ENCODE data around the gene PLK3. TPM values are rescaled to one million over a fixed set of nuclear protein-coding genes. Genes with fewer than 3 reads are reported as not detected.

Gene PLK3
- total RNA-seq, 1 experiment from 2014 or later = 56.1 TPM

GRCh38 chr1:44849575-44850132 is 49.5 kb downstream of the PLK3 start:
- ATAC-seq (no peak), DNase-seq (ENCODE audit: low read depth, low spot score) (no peak)
- no peaks in the 10 kb centered on the region for H3K79me2 ChIP-seq (ENCODE audit: insufficient read depth, low read length)
- H4K20me1 ChIP-seq (ENCODE audit: insufficient read depth) = no peaks in the 10 kb centered on the region
- H3K27ac ChIP-seq (ENCODE audit: low read depth, low read length) = no peak overlapping the region
- H3K9me2 ChIP-seq (ENCODE audit: insufficient read depth) = no peaks in the 10 kb centered on the region
- no peaks in the 10 kb centered on the region for H3K4me1 ChIP-seq (ENCODE audit: control insufficient read depth in 1 of 2, insufficient read depth in 2 of 2, low read length in 2 of 2)
- H3K4me2 ChIP-seq (ENCODE audit: low read length) = no peak overlapping the region
- ChIA-PET RAD21 (ENCODE audit: low non-redundant PET in 1 of 2, low total read pairs in 2 of 2, uncharacterized antibody in 2 of 2, unreplicated experiment in 2 of 2) (interaction anchor here in 1 of 2 experiments (0.6 kb wide), 1 partner anchor 454 kb away, joined by 3 read pairs; no protein-coding TSS in a partner anchor), CTCF (no interaction called here), POLR2A (no interaction called here)
- no peaks in the 10 kb centered on the region for H3K36me3 ChIP-seq (ENCODE audit: control insufficient read depth in 1 of 2, insufficient read depth in 2 of 2, low read length in 2 of 2)
- TF ChIP-seq POLR2AphosphoS5 (IDR thresholded peaks at IDR 0.05; ENCODE audit: low read depth, low read length) = no peak
- TF ChIP-seq EGR1 (IDR thresholded peaks at IDR 0.05; ENCODE audit: low read depth) = no peak
- no peak for TF ChIP-seq ZFX (IDR thresholded peaks at IDR 0.05)
- TF ChIP-seq YY1 (IDR thresholded peaks at IDR 0.05; ENCODE audit: extremely low read depth, insufficient replicate concordance, low read depth, low read length) = no peak
- TF ChIP-seq TCF7L2 (IDR thresholded peaks at IDR 0.05; ENCODE audit: borderline replicate concordance, extremely low read depth, insufficient read depth, insufficient read length) = no peak
- no peak for TF ChIP-seq ZNF274 (IDR thresholded peaks at IDR 0.05; ENCODE audit: low read depth, low read length)
- no peak for TF ChIP-seq CEBPB (IDR thresholded peaks at IDR 0.05; ENCODE audit: low read depth)
- TF ChIP-seq, protein P1, sequence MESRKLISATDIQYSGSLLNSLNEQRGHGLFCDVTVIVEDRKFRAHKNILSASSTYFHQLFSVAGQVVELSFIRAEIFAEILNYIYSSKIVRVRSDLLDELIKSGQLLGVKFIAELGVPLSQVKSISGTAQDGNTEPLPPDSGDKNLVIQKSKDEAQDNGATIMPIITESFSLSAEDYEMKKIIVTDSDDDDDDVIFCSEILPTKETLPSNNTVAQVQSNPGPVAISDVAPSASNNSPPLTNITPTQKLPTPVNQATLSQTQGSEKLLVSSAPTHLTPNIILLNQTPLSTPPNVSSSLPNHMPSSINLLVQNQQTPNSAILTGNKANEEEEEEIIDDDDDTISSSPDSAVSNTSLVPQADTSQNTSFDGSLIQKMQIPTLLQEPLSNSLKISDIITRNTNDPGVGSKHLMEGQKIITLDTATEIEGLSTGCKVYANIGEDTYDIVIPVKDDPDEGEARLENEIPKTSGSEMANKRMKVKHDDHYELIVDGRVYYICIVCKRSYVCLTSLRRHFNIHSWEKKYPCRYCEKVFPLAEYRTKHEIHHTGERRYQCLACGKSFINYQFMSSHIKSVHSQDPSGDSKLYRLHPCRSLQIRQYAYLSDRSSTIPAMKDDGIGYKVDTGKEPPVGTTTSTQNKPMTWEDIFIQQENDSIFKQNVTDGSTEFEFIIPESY (IDR thresholded peaks at IDR 0.05; ENCODE audit: extremely low read depth, insufficient replicate concordance, low read length) = no peak
- TF ChIP-seq, protein P2, sequence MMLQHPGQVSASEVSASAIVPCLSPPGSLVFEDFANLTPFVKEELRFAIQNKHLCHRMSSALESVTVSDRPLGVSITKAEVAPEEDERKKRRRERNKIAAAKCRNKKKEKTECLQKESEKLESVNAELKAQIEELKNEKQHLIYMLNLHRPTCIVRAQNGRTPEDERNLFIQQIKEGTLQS (IDR thresholded peaks at IDR 0.05) = no peak
- no peak for TF ChIP-seq SIN3A (IDR thresholded peaks at IDR 0.05; ENCODE audit: low read depth)
- TF ChIP-seq EZH2 (IDR thresholded peaks at IDR 0.05) = no peak
- no peak for TF ChIP-seq SRF (IDR thresholded peaks at IDR 0.05; ENCODE audit: low read depth)
- TF ChIP-seq, protein P3, sequence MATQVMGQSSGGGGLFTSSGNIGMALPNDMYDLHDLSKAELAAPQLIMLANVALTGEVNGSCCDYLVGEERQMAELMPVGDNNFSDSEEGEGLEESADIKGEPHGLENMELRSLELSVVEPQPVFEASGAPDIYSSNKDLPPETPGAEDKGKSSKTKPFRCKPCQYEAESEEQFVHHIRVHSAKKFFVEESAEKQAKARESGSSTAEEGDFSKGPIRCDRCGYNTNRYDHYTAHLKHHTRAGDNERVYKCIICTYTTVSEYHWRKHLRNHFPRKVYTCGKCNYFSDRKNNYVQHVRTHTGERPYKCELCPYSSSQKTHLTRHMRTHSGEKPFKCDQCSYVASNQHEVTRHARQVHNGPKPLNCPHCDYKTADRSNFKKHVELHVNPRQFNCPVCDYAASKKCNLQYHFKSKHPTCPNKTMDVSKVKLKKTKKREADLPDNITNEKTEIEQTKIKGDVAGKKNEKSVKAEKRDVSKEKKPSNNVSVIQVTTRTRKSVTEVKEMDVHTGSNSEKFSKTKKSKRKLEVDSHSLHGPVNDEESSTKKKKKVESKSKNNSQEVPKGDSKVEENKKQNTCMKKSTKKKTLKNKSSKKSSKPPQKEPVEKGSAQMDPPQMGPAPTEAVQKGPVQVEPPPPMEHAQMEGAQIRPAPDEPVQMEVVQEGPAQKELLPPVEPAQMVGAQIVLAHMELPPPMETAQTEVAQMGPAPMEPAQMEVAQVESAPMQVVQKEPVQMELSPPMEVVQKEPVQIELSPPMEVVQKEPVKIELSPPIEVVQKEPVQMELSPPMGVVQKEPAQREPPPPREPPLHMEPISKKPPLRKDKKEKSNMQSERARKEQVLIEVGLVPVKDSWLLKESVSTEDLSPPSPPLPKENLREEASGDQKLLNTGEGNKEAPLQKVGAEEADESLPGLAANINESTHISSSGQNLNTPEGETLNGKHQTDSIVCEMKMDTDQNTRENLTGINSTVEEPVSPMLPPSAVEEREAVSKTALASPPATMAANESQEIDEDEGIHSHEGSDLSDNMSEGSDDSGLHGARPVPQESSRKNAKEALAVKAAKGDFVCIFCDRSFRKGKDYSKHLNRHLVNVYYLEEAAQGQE (IDR thresholded peaks at IDR 0.05; ENCODE audit: low read depth) = no peak
- TF ChIP-seq RAD21 (IDR thresholded peaks at IDR 0.05; ENCODE audit: low read depth) = no peak
- TF ChIP-seq POLR2A (IDR thresholded peaks at IDR 0.05; ENCODE audit: borderline replicate concordance, extremely low read depth, insufficient read depth, insufficient read length) = no peak
- no peak for TF ChIP-seq CTCF (IDR thresholded peaks at IDR 0.05 in 2 of 3, conservative IDR thresholded peaks at IDR 0.05 in 1 of 3; ENCODE audit: borderline replicate concordance in 1 of 3, insufficient read depth in 1 of 3, low read depth in 2 of 3, low read length in 2 of 3)
- no peak for TF ChIP-seq EZH2phosphoT487 (IDR thresholded peaks at IDR 0.05; ENCODE audit: borderline replicate concordance)
- TF ChIP-seq, protein P4, sequence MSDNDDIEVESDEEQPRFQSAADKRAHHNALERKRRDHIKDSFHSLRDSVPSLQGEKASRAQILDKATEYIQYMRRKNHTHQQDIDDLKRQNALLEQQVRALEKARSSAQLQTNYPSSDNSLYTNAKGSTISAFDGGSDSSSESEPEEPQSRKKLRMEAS (IDR thresholded peaks at IDR 0.05) = no peak
- no peak for TF ChIP-seq CBX3 (IDR thresholded peaks at IDR 0.05; ENCODE audit: low read depth)
- no peak for TF ChIP-seq SP1 (IDR thresholded peaks at IDR 0.05; ENCODE audit: low read depth)
- no TSS peak for BruUV-seq (replicated peaks)
- no peak overlapping the region for H3K9ac ChIP-seq (ENCODE audit: low read length)
- intact Hi-C loops (cut with micrococcal nuclease) = no loop called here
- no peaks in the 10 kb centered on the region for H3K9me3 ChIP-seq (ENCODE audit: control insufficient read depth in 1 of 2, insufficient read depth in 1 of 2, low read depth in 1 of 2, low read length in 2 of 2)
- H3K4me3 ChIP-seq (replicated peaks in 1 of 2; ENCODE audit: low read depth in 1 of 2, low read length in 2 of 2) = no peak overlapping the region
- no peaks in the 10 kb centered on the region for H3K27me3 ChIP-seq (ENCODE audit: insufficient read depth, low read length)
- H2AFZ ChIP-seq (ENCODE audit: low read depth, low read length, poor library complexity, severe bottlenecking) = no peak overlapping the region
